K562 (cell line): Measurements from ENCODE around the gene SEPTIN12. TPM values are rescaled to one million over a fixed set of nuclear protein-coding genes. Genes with fewer than 3 reads are reported as not detected.
A peak's percentile ranks its signal among the peaks of the same experiment; 100 is the strongest.

Experiments
- AFF1 ChIP-seq, 2 experiments: fragments of 450-650 bp; IDR thresholded peaks; 2 replicates each; pipeline ENCODE4 v1.6.1; 2018; ENCODE audit warnings: mild to moderate bottlenecking in 2 of 2, low read depth in 1 of 2; ENCODE audit not compliant: partially characterized antibody in 2 of 2
- ARNT ChIP-seq, 2 experiments: fragments of 450-650 bp; IDR thresholded peaks; 2 replicates each; pipeline ENCODE4 v1.6.1; 2016; ENCODE audit warnings: mild to moderate bottlenecking in 1 of 2
- COPS2 ChIP-seq: fragments of 450-650 bp; conservative IDR thresholded peaks from 2 replicates; pipeline ENCODE4 v1.6.1; 2016; ENCODE audit warnings: mild to moderate bottlenecking, moderate library complexity
- CREB3L1 ChIP-seq: fragments of 450-650 bp; IDR thresholded peaks from 2 replicates; pipeline ENCODE4 v1.6.1; 2014; ENCODE audit warnings: low read depth, mild to moderate bottlenecking, moderate library complexity, borderline replicate concordance
- ELF2 ChIP-seq: fragments of 250-450 bp; sonication (Bioruptor Pico); IDR thresholded peaks from 2 replicates; pipeline ENCODE4 v1.5.0; 2021; ENCODE audit warnings: mild to moderate bottlenecking
- FOXA3 ChIP-seq, 2 experiments: fragments of 450-650 bp in 1 of 2; sonication (generic) in 1 of 2; formaldehyde crosslinking; IDR thresholded peaks in 1 of 2; conservative IDR thresholded peaks in 1 of 2; 2 replicates each; pipeline versions ENCODE4 v1.4.0 to v1.8.0; 2020 to 2022; ENCODE audit warnings: mild to moderate bottlenecking in 2 of 2, missing genetic modification reagents in 1 of 2
- JUN ChIP-seq, 2 experiments: sonication (generic) in 1 of 2; formaldehyde crosslinking in 1 of 2; IDR thresholded peaks; 2 replicates each; pipeline versions ENCODE4 v1.6.1 to v1.8.0; 2012 to 2022; ENCODE audit warnings: borderline replicate concordance in 2 of 2, mild to moderate bottlenecking in 2 of 2, improper control_type of control experiment in 1 of 2, low read depth in 1 of 2, low read length in 1 of 2, missing genetic modification reagents in 1 of 2
- KDM1A ChIP-seq, 2 experiments: fragments of 450-650 bp; IDR thresholded peaks; 2 replicates each; pipeline ENCODE4 v1.6.1; 2016; ENCODE audit warnings: mild to moderate bottlenecking in 2 of 2
- MYBL2 ChIP-seq, 2 experiments: fragments of 450-650 bp in 1 of 2; sonication (generic) in 1 of 2; formaldehyde crosslinking in 1 of 2; IDR thresholded peaks; 2 replicates each; pipeline versions ENCODE4 v1.6.1 to v1.8.1; 2017 to 2022; ENCODE audit warnings: borderline replicate concordance in 1 of 2, inconsistent platforms in 1 of 2, low read depth in 1 of 2, mild to moderate bottlenecking in 1 of 2, missing genetic modification reagents in 1 of 2, moderate library complexity in 1 of 2
- PHF20 ChIP-seq: fragments of 450-650 bp; IDR thresholded peaks from 2 replicates; pipeline ENCODE4 v1.6.1; 2018; ENCODE audit not compliant: partially characterized antibody
- TAF1 ChIP-seq: IDR thresholded peaks from 2 replicates; pipeline ENCODE4 v1.6.1; 2011; ENCODE audit warnings: mild to moderate bottlenecking, low read length, moderate library complexity; ENCODE audit not compliant: insufficient read depth, control insufficient read depth, severe bottlenecking; ENCODE audit errors: extremely low read depth
- UBTF ChIP-seq, 2 experiments: IDR thresholded peaks; 2 replicates each; pipeline ENCODE4 v1.6.1; 2012; ENCODE audit warnings: improper control_type of control experiment in 2 of 2, low read depth in 2 of 2, low read length in 2 of 2, borderline replicate concordance in 1 of 2
- polyA plus RNA-seq, 8 experiments: library from polyadenylated mRNA; depleted of rRNA in 4 of 8; stranded (reverse) in 5 of 8; unstranded in 3 of 8; fragments of >200 nt; fragmentation: Nextera tagmentation in 2 of 8; fragmentation: Illumina TruSeq in 1 of 8; extraction: Ambion mirVana in 2 of 8; extraction: Trizol in 1 of 8; gene quantifications; 2 replicates each; pipeline versions ENCODE4 v1.2.1 to v1.2.3, GENCODE V29; 2011 to 2014; ENCODE audit warnings: inconsistent platforms in 1 of 8, missing spikeins in 1 of 8
- total RNA-seq, 7 experiments: library from RNA; depleted of rRNA in 6 of 7; stranded (reverse); fragments of >200 nt in 6 of 7; fragmentation: Illumina TruSeq in 2 of 7; extraction: Trizol in 2 of 7; gene quantifications; 2 replicates each; pipeline versions ENCODE4 v1.2.1 to v1.2.3, GENCODE V29; 2011 to 2021; ENCODE audit warnings: low replicate concordance in 1 of 7

The SEPTIN12 gene
- total and polyA plus RNA-seq, 9 of the 15 experiments (the other 6 are each of a cell fraction or from before 2014, with no cell fraction given): not detected

GRCh38 chr16:4768549-4769305 lies 19.4 kb downstream of the SEPTIN12 start (continued):
- TF ChIP-seq JUN (IDR thresholded peaks at IDR 0.05; ENCODE audit: borderline replicate concordance, low read depth, low read length) (no peak), JUN (CRISPR knock-in tag; IDR thresholded peaks at IDR 0.05; ENCODE audit: borderline replicate concordance) (no peak), FOXA3 (CRISPR knock-in tag; conservative IDR thresholded peaks at IDR 0.05 in 1 of 2, IDR thresholded peaks at IDR 0.05 in 1 of 2) (no peak), KDM1A (IDR thresholded peaks at IDR 0.05) (peak; percentile 89 to 95), MYBL2 (IDR thresholded peaks at IDR 0.05; ENCODE audit: low read depth) (no peak), MYBL2 (CRISPR knock-in tag; IDR thresholded peaks at IDR 0.05; ENCODE audit: borderline replicate concordance) (no peak), UBTF (IDR thresholded peaks at IDR 0.05; ENCODE audit: borderline replicate concordance in 1 of 2, low read depth in 2 of 2, low read length in 2 of 2) (0 out of 4 replicates have a peak, but pooled peaks of 1 of the 2 experiments have one; percentile 15), AFF1 (IDR thresholded peaks at IDR 0.05; ENCODE audit: low read depth in 1 of 2, partially characterized antibody in 2 of 2) (peak in 1 of 2 experiments; percentile 88), COPS2 (no peak), PHF20 (peak; percentile 66), TAF1 (peak; percentile 36), ELF2 (peak; percentile 82), ARNT (IDR thresholded peaks at IDR 0.05) (0 out of 4 replicates have a peak, but pooled peaks of 1 of the 2 experiments have one; percentile 28), CREB3L1 (peak; percentile 89)
